NT2/D1 (cell line): ENCODE measurements around the gene LST1.
A peak's percentile ranks its signal among the peaks of the same experiment; 100 is the strongest.
"Not testable (repeated sequence)": the region's sequence is repeated elsewhere in the genome, so short reads cannot be mapped to it uniquely, and the experiment has no call there.

Experiments used
- DNase-seq: peaks from one replicate; pipeline ENCODE4 v3.0.0-alpha.2; 2011; ENCODE audit warnings: low read depth, low spot score
- H3K27me3 ChIP-seq: 2 replicates; pipeline ENCODE4 v1.6.0; 2011; ENCODE audit warnings: mild to moderate bottlenecking; ENCODE audit not compliant: insufficient read length, insufficient read depth
- H3K36me3 ChIP-seq: 2 replicates; pipeline ENCODE4 v1.6.1; 2011; ENCODE audit warnings: mild to moderate bottlenecking, low read length, mixed read lengths; ENCODE audit not compliant: insufficient read depth, insufficient read length
- H3K4me1 ChIP-seq: 2 replicates; pipeline ENCODE4 v1.5.1; 2011; ENCODE audit not compliant: insufficient read depth, insufficient read length
- H3K4me3 ChIP-seq: 2 replicates; pipeline ENCODE4 v1.5.1; 2011; ENCODE audit warnings: low read depth; ENCODE audit not compliant: insufficient read length
- H3K9ac ChIP-seq: 2 replicates; pipeline ENCODE4 v1.6.0; 2011; ENCODE audit warnings: low read depth; ENCODE audit not compliant: insufficient read length
- H3K9me3 ChIP-seq: 2 replicates; pipeline ENCODE4 v1.5.1; 2011; ENCODE audit warnings: mild to moderate bottlenecking, low read length; ENCODE audit not compliant: insufficient read depth
- SUZ12 ChIP-seq: IDR thresholded peaks from 2 replicates; pipeline ENCODE4 v1.6.1; 2011; ENCODE audit not compliant: insufficient read length, insufficient read depth; ENCODE audit errors: extremely low read depth
- YY1 ChIP-seq: IDR thresholded peaks from 2 replicates; pipeline ENCODE4 v1.6.1; 2011; ENCODE audit not compliant: insufficient read length, insufficient read depth
- ZNF274 ChIP-seq: IDR thresholded peaks from 2 replicates; pipeline ENCODE4 v1.6.1; 2011; ENCODE audit warnings: mild to moderate bottlenecking, low read depth, low read length

LST1 gene

GRCh38 chr6:31545291-31545690, 40.8 kb upstream of the LST1 start:
- Histone ChIP-seq H3K36me3 (peaks cover 24% of the 10 kb centered on the region), H3K9me3 (no peaks in the 10 kb centered on the region), H3K4me3 (no peak overlapping the region), H3K4me1 (peaks cover 7% of the 10 kb centered on the region), H3K9ac (peak overlapping the region; percentile 76), H3K27me3 (no peaks in the 10 kb centered on the region)
- no peak for DNase-seq
- TF ChIP-seq SUZ12 (no peak), ZNF274 (no peak), YY1 (no peak)

GRCh38 chr6:31546339-31546957, 39.6 kb upstream of the LST1 start, which contains the start of gene ATP6V1G2:
Gene ATP6V1G2, minus strand, starts transcription at chr6:31546608. Its CDS starts 49 bp downstream, at chr6:31546559.
- peaks cover 28% of the 10 kb centered on the region for H3K36me3 ChIP-seq
- H3K9me3 ChIP-seq = no peaks in the 10 kb centered on the region
- H3K4me3 ChIP-seq = peak within 1 kb of the TSS; percentile 40
- peak within 1 kb of the TSS; percentile 76 for H3K9ac ChIP-seq
- peak; percentile 89 for DNase-seq
- TF ChIP-seq ZNF274 (no peak), SUZ12 (no peak)
- H3K27me3 ChIP-seq = no peaks in the 10 kb centered on the region
- peaks cover 7% of the 10 kb centered on the region for H3K4me1 ChIP-seq

- H3K9ac ChIP-seq = peak within 1 kb of the TSS; percentile 76
- TF ChIP-seq YY1 (no peak), SUZ12 (no peak), ZNF274 (no peak)
- peak within 1 kb of the TSS; percentile 40 for H3K4me3 ChIP-seq
- no peaks in the 10 kb centered on the region for H3K9me3 ChIP-seq
- H3K4me1 ChIP-seq = peaks cover 7% of the 10 kb centered on the region
- H3K27me3 ChIP-seq = no peaks in the 10 kb centered on the region
- DNase-seq = peak; percentile 87
- peaks cover 28% of the 10 kb centered on the region for H3K36me3 ChIP-seq
These were observed 38.9 kb upstream of the LST1 start, which contains the start of gene NFKBIL1 for GRCh38 chr6:31546958-31547726. Gene NFKBIL1, plus strand, starts transcription at chr6:31547608. Its CDS starts 87 bp downstream, at chr6:31547695.

GRCh38 chr6:31547727-31548543, 38.1 kb upstream of the LST1 start:
- no peak for DNase-seq
- peaks cover 28% of the 10 kb centered on the region for H3K36me3 ChIP-seq
- TF ChIP-seq SUZ12 (no peak), ZNF274 (no peak), YY1 (no peak)
- H3K9me3 ChIP-seq = no peaks in the 10 kb centered on the region
- no peaks in the 10 kb centered on the region for H3K27me3 ChIP-seq
- H3K4me3 ChIP-seq = peak overlapping the region; percentile 40
- peak overlapping the region; percentile 76 for H3K9ac ChIP-seq
- peaks cover 7% of the 10 kb centered on the region for H3K4me1 ChIP-seq

- no peak for DNase-seq
- Histone ChIP-seq H3K9me3 (no peaks in the 10 kb centered on the region), H3K36me3 (peaks cover 24% of the 10 kb centered on the region), H3K4me3 (no peak overlapping the region), H3K27me3 (no peaks in the 10 kb centered on the region), H3K4me1 (peaks cover 7% of the 10 kb centered on the region), H3K9ac (peak overlapping the region; percentile 76)
- TF ChIP-seq SUZ12 = no peak
- no peak for TF ChIP-seq ZNF274
- no peak for TF ChIP-seq YY1
These were observed 37.6 kb upstream of the LST1 start for GRCh38 chr6:31548544-31548873.

- peaks cover 31% of the 10 kb centered on the region for H3K36me3 ChIP-seq
- DNase-seq, H3K9me3 ChIP-seq, H3K4me3 ChIP-seq, H3K9ac ChIP-seq, H3K27me3 ChIP-seq, H3K4me1 ChIP-seq: not testable (repeated sequence)
These were observed 34.7 kb upstream of the LST1 start for GRCh38 chr6:31551371-31551770.

- H3K27me3 ChIP-seq = no peaks in the 10 kb centered on the region
- H3K36me3 ChIP-seq = peaks cover 40% of the 10 kb centered on the region
- no peak for DNase-seq
- no peak overlapping the region for H3K4me3 ChIP-seq
- H3K9ac ChIP-seq = no peak overlapping the region
- no peak for TF ChIP-seq YY1
- TF ChIP-seq SUZ12 = no peak
- no peak for TF ChIP-seq ZNF274
- no peaks in the 10 kb centered on the region for H3K9me3 ChIP-seq
- peaks cover 6% of the 10 kb centered on the region for H3K4me1 ChIP-seq
These were observed 29.8 kb upstream of the LST1 start for GRCh38 chr6:31556307-31556706.
